ENCODE data around the gene MUC3A. TPM values are rescaled to one million over a fixed set of nuclear protein-coding genes. Genes with fewer than 3 reads are reported as not detected.

The MUC3A gene
- total RNA-seq, 4 donors from 2014 or later, result 0.09 to 1.1 (median 0.24) TPM

DNA sequence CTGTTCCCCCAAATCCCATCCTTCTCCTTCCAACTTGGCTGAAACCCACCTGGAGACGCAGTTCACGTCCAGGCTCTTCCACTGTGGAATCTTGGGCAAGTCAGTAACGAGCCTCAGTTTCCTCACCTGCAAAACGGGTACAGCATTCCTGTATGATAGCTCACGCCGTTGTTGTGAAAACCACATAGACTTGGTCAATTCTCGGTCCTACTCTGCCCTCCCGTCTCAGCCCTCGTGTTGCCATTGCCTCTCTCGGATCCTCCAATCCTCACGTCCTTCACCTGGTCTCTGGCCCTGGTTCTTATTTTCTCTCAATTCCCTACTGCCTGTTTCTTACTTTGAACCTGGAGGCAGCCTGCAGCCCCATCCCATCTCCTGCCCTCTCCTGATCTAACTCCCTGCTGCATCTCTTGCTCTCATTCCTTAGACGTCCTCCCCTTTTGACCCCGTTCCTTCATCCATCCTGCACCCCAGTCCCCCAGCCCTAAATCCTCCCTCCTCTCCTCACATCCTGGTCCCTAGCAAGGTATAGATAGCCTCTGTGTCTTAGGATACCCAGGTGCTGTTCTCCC is 18.0 kb downstream of the MUC3A start:
- DNase-seq (ENCODE audit: low spot score) (no peak), ATAC-seq (ENCODE audit: low FRiP score) (no peak)
- TF ChIP-seq, protein P1, sequence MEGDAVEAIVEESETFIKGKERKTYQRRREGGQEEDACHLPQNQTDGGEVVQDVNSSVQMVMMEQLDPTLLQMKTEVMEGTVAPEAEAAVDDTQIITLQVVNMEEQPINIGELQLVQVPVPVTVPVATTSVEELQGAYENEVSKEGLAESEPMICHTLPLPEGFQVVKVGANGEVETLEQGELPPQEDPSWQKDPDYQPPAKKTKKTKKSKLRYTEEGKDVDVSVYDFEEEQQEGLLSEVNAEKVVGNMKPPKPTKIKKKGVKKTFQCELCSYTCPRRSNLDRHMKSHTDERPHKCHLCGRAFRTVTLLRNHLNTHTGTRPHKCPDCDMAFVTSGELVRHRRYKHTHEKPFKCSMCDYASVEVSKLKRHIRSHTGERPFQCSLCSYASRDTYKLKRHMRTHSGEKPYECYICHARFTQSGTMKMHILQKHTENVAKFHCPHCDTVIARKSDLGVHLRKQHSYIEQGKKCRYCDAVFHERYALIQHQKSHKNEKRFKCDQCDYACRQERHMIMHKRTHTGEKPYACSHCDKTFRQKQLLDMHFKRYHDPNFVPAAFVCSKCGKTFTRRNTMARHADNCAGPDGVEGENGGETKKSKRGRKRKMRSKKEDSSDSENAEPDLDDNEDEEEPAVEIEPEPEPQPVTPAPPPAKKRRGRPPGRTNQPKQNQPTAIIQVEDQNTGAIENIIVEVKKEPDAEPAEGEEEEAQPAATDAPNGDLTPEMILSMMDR (IDR thresholded peaks at IDR 0.05), result no peak

DNA sequence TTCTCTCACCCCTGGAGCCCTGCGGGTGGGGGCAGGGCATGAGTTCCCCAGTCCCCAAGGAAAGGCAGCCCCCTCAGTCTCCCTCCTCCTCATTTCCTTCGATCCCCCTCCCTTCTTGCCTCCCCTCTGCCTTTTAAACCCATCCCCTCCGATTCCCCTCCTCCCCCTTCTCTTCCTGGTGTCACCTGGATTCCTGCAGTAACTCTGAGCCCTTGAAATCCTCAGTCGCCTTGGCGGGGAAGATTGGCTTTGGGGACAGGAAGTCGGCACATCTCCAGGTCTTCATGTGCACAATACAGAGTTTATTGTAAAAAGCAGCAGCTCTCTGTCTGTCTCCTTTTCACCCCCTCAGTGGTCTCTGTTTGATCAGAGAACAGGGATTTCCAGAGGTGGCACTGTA is 18.7 kb downstream of the MUC3A start:
- ATAC-seq (ENCODE audit: low FRiP score) (no peak), DNase-seq (ENCODE audit: low spot score) (no peak)
- TF ChIP-seq, protein P1 (IDR thresholded peaks at IDR 0.05), result no peak

DNA sequence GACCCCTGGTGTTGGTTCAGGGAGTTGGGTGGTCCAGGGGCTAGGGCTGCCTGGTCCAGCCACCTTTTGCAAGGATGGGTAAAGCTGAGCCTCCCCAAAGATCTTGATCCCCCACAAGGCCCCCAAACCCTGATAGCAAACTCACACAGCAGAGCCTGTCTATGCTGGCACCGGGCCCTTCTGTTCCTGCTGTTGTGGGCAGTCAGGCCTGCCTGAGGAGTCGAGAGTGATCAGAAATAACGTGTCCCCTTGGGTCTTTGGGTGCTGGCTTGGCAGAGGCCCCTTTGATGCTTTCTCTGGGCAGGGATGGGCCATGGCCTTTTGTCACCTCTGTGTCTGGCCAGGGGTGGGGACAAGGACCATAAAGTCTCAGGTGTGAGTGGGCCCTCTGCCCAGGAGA is 19.3 kb downstream of the MUC3A start:
- ATAC-seq (ENCODE audit: low FRiP score), result no peak
- no peak for DNase-seq (ENCODE audit: low spot score)
- TF ChIP-seq, protein P1 (IDR thresholded peaks at IDR 0.05), result no peak

DNA sequence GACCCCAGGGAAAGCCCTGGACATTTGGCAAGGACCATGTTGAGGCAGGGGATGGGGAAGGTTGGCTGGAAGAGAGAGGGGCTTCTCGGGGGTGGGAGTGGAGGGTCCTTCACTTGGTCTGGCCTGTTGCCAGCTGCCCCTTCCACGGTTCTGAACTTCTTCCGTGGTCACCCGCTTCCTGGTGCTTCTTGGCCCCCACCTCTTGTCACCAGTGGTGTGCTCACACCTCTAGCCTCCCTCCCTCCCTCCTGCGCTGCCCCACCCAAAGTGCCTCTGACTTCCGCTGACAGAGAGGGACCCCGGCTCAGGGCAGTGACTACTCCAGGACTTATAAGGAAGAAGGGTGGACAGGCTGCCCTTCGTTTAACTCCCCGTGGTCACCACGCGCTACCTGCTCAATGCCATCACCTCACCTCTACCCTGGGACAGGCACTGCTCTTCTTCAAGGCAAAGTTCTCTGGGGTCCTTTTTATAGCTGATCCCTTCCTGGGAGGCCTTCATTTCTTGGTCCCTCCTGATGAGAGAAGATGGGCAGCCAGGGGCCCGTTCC is 19.8 kb downstream of the MUC3A start, which contains the start of gene MUC12:
TSS of gene MUC12 (plus strand) at position 500 of the 550 bp plus-strand sequence. CDS start 58 bp downstream, outside the sequence.
- TF ChIP-seq, protein P1 (IDR thresholded peaks at IDR 0.05), result no peak
- ATAC-seq (ENCODE audit: low FRiP score), result no peak
- DNase-seq (ENCODE audit: low spot score), result no peak

DNA sequence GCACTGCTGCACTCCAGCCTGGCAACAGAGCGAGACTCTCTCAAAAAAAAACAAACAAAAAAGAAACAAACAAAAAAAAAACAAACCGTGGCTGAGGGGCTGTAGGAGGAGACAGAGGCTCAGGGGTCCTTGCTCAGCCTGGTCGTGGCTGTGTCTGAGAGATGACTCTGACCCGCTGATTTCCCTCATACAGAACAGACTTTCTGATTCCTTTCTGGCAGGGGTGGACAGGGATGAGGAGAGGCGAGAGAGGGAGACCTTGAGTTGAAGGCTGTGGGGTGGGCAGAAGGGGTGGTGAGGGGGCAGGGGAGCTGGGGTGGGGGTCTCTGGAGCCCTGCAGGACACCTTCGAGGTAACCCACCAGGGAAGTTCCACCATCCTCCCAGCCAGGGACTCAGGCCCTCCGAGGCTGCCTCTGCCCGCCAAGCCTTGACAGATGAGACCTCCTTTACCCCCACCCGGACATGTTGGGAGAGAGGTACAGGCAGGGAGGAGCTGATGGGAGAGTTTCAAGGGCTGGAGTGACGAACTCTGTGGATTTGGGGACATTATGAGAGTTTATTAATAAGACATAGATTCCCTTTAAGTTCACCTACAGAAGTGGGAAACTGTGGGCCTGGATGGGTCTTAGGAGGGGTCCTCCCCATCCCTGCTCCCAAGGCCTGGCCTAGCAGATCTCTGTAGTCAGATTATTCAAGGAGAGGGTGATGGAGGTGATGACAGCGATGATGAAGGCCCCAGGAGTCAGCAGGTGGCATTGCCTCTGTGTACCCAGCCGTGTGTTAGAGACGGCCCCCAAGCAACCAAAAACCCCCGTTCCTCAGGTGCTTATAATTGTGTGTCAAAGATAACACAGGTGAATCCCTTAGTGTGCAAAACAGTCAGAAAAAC is 22.0 kb downstream of the MUC3A start:
- DNase-seq (ENCODE audit: low spot score) (no peak), ATAC-seq (ENCODE audit: low FRiP score) (peak; percentile 4)
- TF ChIP-seq, protein P1 (IDR thresholded peaks at IDR 0.05), result no peak

DNA sequence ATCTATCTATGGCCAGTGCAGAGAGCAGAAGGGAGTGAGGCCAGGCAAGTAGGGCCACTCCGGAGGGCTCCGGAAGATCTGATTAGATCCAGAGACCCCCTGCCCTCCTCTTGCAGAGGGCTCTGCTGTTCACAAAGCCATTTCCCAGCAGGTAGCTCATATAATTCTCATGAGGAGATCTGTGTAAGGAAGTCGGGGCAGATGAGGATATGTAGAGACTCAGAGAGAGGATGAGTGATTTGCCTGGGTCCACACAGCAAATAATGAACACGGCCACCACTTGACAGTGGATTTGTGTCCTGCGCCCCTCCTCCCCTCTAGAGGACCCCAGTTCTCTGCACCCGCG is 22.6 kb downstream of the MUC3A start:
- no peak for ATAC-seq (ENCODE audit: low FRiP score)
- DNase-seq (ENCODE audit: low spot score), result no peak
- TF ChIP-seq, protein P1 (IDR thresholded peaks at IDR 0.05), result no peak
